AG04450 (cell line): Measurements from ENCODE around the gene KRT222. TPM values are rescaled to one million over a fixed set of nuclear protein-coding genes. Genes with fewer than 3 reads are reported as not detected.

Experiments
- CTCF ChIA-PET: fragments of 300-600, 350-600 bp; formaldehyde crosslinking; extraction: SDS; loops from one replicate; lab custom pipeline; 2022; ENCODE audit warnings: antibody characterized with exemption, inconsistent platforms; lab: Charles Lee
- POLR2A ChIA-PET: fragments of 350-600 bp; formaldehyde crosslinking; extraction: SDS; loops from one replicate; lab custom pipeline; 2021; ENCODE audit warnings: antibody characterized with exemption, inconsistent platforms; lab: Yijun Ruan, JAX
- DNase-seq: peaks from one replicate; pipeline ENCODE4 v3.0.0-alpha.2; 2011; ENCODE audit warnings: low read depth, low spot score
- H3K27ac ChIP-seq: one replicate; pipeline ENCODE4 v1.5.1; 2012; ENCODE audit warnings: low read depth, low read length, control low read depth
- H3K27me3 ChIP-seq: one replicate; pipeline ENCODE4 v1.6.0; 2012; ENCODE audit warnings: low read length; ENCODE audit not compliant: control insufficient read depth, insufficient read depth
- H3K4me3 ChIP-seq: 2 replicates; pipeline ENCODE4 v1.5.1; 2011; ENCODE audit warnings: mild to moderate bottlenecking, low read depth, low read length, control low read depth
- H3K9me3 ChIP-seq: 2 replicates; pipeline ENCODE4 v1.5.1; 2012; ENCODE audit warnings: low read length; ENCODE audit not compliant: control insufficient read depth, insufficient read depth
- CTCF ChIP-seq: IDR thresholded peaks from 2 replicates; pipeline ENCODE4 v1.5.1; 2011; ENCODE audit warnings: low read depth, low read length, control low read depth, inconsistent platforms
- polyA plus RNA-seq: library from polyadenylated mRNA; depleted of rRNA; stranded (reverse); fragments of >200 nt; gene quantifications from 2 replicates; pipeline ENCODE4 v1.2.3, GENCODE V29; 2011

Gene KRT222
- polyA plus RNA-seq, 1 experiment = not detected

- H3K9me3 ChIP-seq = no peaks in the 10 kb centered on the region; the same call in 1 of the 2 replicates
- no peak for DNase-seq
- H3K27me3 ChIP-seq = peaks cover 25% of the 10 kb centered on the region
- no peak for TF ChIP-seq CTCF
- POLR2A ChIA-PET = no interaction called here
- no peak overlapping the region for H3K27ac ChIP-seq
- CTCF ChIA-PET = interaction anchor here (0.7 to 2.7 kb wide), 18 partner anchors 10 to 245 kb away, joined by 3 to 15 read pairs (median 4); no protein-coding TSS in a partner anchor
- no peak overlapping the region for H3K4me3 ChIP-seq
These were observed 46.0 kb downstream of the KRT222 start for GRCh38 chr17:40618754-40619625.

GRCh38 chr17:40617678-40618240 lies 47.2 kb downstream of the KRT222 start:
- ChIA-PET CTCF (interaction anchor here (0.9 to 5.0 kb wide), 2 partner anchors 174 to 1078 kb away, joined by 4 to 51 read pairs; no protein-coding TSS in a partner anchor), POLR2A (no interaction called here)
- no peaks in the 10 kb centered on the region; the same call in 1 of the 2 replicates for H3K9me3 ChIP-seq
- peaks cover 27% of the 10 kb centered on the region for H3K27me3 ChIP-seq
- no peak for DNase-seq
- no peak overlapping the region for H3K27ac ChIP-seq
- no peak overlapping the region for H3K4me3 ChIP-seq
- TF ChIP-seq CTCF = no peak

- Histone ChIP-seq H3K4me3 (no peak overlapping the region), H3K27ac (no peak overlapping the region), H3K27me3 (peaks cover 27% of the 10 kb centered on the region), H3K9me3 (no peaks in the 10 kb centered on the region; the same call in 1 of the 2 replicates)
- DNase-seq = no peak
- CTCF ChIA-PET = interaction anchor here (0.9 to 5.0 kb wide), 2 partner anchors 176 to 1079 kb away, joined by 4 to 51 read pairs; no protein-coding TSS in a partner anchor
- POLR2A ChIA-PET = no interaction called here
- TF ChIP-seq CTCF = no peak
These were observed 48.4 kb downstream of the KRT222 start for GRCh38 chr17:40616592-40616991.

GRCh38 chr17:40615841-40616476 lies 49.0 kb downstream of the KRT222 start:
- DNase-seq = no peak

More at GRCh38 chr17:40615841-40616476, 49.0 kb downstream of the KRT222 start:
- Histone ChIP-seq H3K27ac (no peak overlapping the region), H3K9me3 (no peaks in the 10 kb centered on the region; the same call in 1 of the 2 replicates), H3K4me3 (no peak overlapping the region), H3K27me3 (peaks cover 33% of the 10 kb centered on the region)
- TF ChIP-seq CTCF = no peak
- ChIA-PET CTCF (interaction anchor here (0.6 to 5.0 kb wide), 9 partner anchors 9 to 1047 kb away, joined by 3 to 51 read pairs (median 3); no protein-coding TSS in a partner anchor), POLR2A (interaction anchor here (0.9 to 1.4 kb wide), 3 partner anchors 11 to 1072 kb away, joined by 3 read pairs; no protein-coding TSS in a partner anchor)
